ENCODE measurements around the gene PEX1.
"Not testable (repeated sequence)": the region's sequence is repeated elsewhere in the genome, so short reads cannot be mapped to it uniquely, and the experiment has no call there.

The PEX1 gene

DNA sequence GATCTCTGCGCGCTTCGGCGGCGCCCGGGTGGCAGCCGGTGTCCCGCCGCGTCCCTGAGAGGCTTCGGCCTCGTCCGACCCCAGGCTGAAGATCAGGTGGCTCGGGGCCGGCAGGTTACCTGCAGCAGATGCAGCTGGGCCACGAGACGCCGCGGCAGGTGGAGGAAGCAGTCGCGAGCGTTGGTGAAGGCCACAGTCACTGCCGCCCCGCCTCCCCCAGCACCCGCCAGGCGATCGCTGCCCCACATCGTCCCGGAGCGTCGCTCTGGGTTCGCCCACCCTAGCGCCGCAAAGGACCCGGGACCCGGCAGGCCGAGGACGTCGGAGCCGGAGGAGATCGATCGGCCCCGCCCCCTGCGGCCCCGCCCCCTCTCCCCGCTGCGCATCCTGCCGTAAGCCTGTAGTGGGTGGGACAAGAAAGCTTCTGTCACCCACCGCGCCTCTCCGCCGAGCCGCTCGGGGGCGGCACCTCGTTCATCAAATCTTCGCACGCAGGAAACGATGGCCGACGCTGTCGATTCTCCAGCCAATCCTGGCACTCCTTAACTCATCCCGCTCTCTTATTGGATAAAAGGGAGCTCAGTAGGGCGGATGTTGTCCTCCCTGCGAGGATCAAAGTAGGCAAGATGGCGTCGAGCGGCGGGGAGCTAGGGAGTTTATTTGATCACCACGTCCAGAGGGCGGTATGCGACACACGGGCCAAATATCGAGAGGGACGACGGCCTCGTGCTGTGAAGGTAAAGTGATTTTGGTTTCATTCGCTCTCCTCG is at the start of gene PEX1, which contains the start of gene RBM48:
TSS of gene PEX1 (minus strand) at position 333 of the 770 bp plus-strand sequence. CDS start at position 248, 85 bp downstream.
TSS of gene RBM48 (plus strand) at position 608 of the 770 bp plus-strand sequence. CDS start at position 627, 19 bp downstream.
- peak; percentile 95 for DNase-seq (ENCODE audit: low spot score)

- no peak for DNase-seq (ENCODE audit: low spot score)
These were observed 48.0 kb upstream of the PEX1 start for GRCh38 chr7:92576296-92576695.

GRCh38 chr7:92569137-92569536 is 40.8 kb upstream of the PEX1 start:
- DNase-seq (ENCODE audit: low spot score) = no peak

- no peak for DNase-seq (ENCODE audit: low spot score)
These were observed 39.1 kb upstream of the PEX1 start for GRCh38 chr7:92567460-92567859.

DNA sequence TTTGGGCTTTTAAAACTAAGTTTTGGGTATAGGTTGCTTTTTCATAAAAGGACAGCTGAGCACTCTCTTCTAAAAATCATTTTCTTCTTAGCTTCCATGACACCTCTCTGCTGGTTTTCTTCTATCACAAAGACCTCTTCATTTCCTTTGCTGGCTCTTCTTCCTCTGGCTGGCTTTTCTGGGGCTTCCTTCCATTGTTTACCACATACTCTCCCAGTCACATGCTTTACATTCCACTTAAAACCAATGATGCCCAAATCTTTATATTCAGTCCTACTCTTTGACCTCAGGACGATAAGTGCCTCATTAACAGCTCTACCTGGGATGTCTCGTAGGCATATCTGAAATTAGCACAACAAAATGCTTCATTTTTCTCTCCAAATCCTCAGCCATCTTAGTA is 35.0 kb upstream of the PEX1 start:
- DNase-seq (ENCODE audit: low spot score) = no peak

- no peak for DNase-seq (ENCODE audit: low spot score)
These were observed 32.3 kb upstream of the PEX1 start for GRCh38 chr7:92560602-92561001.

DNA sequence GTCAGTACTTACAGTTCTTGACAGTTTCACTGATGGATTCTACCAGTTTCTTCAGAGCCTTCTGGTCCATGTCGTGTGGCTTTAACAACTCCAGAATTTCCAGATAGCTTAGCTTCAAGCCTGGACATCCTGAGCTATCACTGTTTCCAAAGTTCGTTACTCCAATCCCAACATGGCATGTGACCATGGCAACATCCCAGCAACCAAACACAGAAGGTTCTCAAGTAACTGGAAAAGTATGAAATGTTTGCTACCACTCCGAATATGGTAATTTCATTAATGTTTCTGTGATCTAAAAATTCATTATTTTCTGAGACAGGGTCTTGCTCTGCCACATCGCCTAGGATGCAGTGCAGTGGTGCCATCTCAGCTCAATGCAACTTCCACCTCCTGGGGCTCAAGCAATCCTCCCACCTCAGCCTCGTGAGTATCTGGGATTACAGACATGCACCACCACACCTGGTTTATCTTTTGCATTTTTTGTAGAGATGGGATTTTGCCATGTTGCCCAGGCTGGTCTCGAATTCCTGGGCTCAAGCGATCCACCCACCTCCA is 29.6 kb upstream of the PEX1 start:
- DNase-seq (ENCODE audit: low spot score) = no peak

DNA sequence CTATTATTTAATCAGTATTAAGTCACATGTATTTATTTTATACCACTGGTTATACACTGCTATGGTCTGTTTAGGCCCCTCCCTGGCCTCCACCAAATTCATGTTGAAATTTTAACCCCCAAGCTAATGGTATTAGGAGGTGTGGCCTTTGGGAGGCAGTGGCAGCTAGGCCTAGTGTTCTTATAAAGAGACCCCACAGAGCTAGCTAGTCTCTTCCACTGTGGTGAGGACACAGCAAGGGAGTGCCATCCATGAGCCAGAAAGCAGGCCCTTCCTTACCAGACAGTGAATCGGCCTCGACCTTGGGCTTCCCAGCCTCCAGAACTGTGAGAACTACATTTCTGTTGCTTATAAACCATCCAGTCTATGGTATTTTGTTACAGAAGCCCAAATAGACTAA is 28.9 kb upstream of the PEX1 start:
- DNase-seq (ENCODE audit: low spot score) = peak; percentile 12

DNA sequence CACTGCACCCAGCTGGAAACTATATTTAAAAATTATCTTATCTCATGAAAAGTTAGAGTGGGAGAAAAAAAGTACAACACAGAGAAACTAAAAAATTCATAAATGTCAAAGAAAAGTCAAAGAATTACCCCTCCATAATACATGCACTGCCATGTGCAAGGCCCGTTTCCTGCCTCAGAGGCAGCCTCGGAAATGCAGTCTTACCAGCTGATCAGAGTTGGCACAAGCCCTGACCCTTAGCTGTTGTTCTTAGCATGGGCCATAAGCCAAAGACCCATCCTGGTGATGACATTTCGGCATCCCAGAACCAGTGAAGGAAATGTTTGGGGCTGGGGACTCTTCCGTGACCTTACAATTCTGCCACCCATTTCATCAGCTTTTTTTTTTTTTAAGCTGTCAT is 21.9 kb upstream of the PEX1 start:
- DNase-seq (ENCODE audit: low spot score) = no peak

DNA sequence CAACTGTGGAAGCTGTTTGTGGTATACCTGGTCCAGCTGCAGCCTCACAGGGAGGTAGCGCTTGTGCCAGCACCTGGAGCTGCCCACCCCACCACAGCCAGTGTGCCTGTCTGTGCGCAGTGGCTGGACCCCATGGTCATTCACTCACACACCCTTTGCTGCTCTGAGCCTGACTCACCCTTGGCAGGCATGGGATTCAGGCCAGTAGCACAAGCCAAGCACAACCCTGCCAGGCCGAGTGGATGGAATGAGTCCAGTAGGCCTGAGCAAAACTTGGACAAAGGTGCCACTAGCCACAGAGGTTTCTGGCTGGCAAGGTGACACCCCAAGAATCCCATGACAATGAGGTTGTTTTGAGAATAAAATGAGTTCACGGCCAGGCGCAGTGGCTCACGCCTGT is 19.3 kb upstream of the PEX1 start:
- DNase-seq (ENCODE audit: low spot score) = no peak

GRCh38 chr7:92546856-92547497 is 18.7 kb upstream of the PEX1 start:
- no peak for DNase-seq (ENCODE audit: low spot score)

- DNase-seq (ENCODE audit: low spot score) = not testable (repeated sequence)
These were observed 16.8 kb upstream of the PEX1 start for GRCh38 chr7:92545116-92545515.

DNA sequence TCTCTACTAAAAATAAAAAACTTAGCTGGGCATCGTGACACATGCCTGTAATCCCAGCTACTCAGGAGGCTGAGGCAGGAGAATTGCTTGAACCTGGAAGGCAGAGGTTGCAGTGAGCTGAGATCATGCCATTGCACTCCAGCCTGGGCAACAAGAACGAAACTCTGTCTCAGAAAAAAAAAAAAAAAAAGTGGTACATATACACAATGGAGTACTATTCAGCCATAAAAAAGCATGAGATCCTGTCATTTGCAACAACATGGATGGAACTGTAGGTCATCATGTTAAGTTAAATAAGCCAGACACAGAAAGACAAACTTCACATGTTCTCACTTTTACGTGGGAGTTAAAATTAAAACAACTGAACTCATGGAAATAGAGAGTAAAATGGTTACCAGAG is 15.2 kb upstream of the PEX1 start:
- DNase-seq (ENCODE audit: low spot score) = not testable (repeated sequence)

- no peak for DNase-seq (ENCODE audit: low spot score)
These were observed 6.3 kb upstream of the PEX1 start for GRCh38 chr7:92534572-92534971.

DNA sequence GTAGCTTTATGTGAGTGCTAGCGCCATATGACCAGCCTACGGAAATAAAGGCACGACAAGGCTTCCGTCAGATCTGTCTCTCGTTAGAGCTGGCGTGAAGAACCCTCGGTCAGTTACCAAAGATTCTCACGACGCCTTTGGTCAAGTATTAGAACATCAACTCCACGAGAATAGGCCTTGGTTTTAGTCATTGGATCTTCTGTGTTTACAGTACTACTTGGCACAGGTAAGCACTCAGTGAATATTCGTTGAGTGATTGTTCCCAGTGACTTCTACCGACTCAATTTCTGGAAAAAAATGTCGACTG is 591 bp upstream of the PEX1 start:
- no peak for DNase-seq (ENCODE audit: low spot score)

DNA sequence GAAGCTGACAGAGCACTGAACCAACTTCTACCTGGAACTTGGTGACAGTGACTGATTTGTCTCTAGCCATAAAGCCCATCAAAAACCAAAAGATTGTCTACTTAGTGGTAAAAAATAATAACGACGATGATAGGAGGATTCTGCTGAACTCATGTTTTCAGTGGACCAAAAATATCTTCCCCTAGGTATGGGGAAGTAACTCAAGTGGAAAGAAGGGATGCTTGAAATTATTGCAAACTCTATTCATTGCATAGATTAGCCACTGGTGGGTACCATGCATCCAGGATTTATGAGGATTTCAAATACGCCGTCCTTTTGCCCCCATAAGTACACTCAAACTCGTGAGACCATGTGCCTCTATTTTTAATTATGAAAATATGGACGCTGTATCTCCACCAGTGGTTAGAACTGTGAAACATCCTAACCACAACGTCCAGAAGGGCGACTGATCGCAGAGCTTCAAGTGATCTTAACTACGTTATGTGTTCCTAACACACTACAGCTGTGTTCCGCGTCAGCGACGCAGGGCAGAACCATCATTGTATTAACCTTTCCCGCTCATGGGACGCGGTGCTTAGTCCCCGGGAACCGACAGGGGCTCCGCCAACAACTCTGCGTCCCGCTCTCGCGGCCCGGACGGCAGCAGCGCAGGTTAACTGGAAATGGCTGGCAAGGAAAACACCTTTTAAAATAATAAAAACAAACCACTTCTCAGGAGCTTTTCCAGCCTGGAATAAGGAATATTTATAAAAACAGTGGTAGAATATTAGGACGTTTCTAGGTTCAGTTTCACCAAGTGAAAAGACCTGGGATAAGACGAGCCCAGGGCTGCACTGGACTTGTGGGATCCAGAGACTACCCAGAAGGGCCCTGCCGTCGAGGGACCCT is 776 bp downstream of the PEX1 start:
- DNase-seq (ENCODE audit: low spot score) = peak; percentile 63

DNA sequence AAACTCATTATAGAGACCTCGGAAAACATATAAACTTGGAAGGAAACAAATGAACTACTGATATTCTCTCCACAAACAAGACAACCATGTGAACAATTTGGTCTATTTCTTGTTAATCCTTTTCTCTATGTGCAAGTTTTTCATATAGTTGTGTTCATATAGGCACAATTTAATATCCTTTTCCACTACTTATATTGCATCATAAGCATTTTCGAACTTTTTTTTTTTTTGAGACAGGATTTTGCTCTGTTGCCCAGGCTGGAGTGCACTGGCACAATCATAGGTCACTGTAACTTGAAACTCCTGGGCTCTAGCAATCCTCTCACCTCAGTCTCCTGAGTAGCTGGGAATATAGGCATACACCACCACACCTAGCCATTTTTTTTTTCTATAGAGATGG is 5.2 kb downstream of the PEX1 start:
- no peak for DNase-seq (ENCODE audit: low spot score)

GRCh38 chr7:92520024-92520423 is 8.3 kb downstream of the PEX1 start:
- no peak for DNase-seq (ENCODE audit: low spot score)

DNA sequence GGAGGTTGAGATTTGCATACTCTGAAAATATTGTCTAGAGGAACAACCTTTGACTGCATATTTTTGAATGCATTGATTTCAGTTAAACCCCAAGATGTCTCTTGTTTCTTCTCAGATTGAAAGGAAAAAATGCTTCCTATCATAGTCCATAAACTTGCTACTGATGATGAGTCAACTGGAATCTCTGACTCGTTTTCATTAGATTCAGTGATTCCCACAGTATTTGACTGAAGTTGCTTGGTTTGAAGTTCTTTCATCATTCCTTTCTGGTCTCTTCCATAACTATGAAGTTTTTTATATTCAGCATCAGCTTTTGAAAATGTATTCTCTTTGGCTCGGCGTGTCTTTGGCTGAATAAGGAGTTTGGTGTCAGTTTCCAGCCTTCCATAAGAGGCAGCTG is 10.7 kb downstream of the PEX1 start:
- DNase-seq (ENCODE audit: low spot score) = no peak

DNA sequence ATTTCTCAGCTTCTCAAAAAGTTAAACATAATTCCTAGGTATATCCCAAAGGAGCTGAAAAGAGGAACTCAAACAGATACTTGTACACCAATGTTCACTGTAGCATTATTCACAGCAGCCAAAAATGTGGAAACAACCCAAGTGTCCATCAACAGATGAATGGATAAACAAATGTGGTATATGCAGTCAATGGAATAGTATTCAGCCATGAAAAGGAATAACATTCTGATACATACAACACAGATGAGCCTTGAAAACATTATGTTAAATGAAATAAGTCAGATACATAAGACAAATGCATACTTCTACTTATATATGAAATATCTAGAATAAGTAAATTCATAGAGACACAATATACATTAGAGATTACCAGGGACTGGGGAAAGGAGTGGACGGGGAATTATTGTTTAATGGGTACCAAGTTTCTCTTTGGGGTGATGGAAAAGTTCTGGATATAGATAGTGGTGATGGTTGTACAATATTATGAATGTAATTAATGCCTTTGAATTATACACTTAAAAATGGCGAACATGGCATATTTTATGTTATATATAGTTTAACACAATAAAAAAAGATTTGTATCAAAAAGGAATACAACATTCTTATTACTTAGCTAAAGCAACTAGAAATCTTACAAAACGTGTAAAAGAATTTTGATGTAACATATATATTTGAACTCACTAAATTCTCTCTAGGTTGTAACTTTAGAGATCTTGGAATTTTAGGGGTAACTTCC is 15.0 kb downstream of the PEX1 start:
- no peak for DNase-seq (ENCODE audit: low spot score)

DNA sequence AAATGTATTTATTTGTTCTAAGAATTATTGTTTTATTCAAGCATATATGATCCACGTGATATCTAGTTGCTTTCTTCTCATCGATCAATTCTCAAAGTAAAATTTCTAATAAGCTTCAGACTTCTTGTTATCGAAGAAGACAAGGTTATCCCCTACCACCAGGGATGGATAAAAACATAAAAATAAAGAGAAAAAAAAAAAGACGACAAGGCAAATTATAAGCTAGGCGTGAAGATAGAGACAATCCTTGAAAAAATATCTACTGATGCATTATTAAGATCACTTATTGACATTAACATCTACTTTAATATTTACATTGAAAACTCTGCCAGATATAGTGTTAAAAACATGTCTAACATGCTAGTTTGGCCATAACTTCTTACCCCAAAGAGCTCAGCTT is 19.4 kb downstream of the PEX1 start:
- no peak for DNase-seq (ENCODE audit: low spot score)

GRCh38 chr7:92506363-92506762 is 22.0 kb downstream of the PEX1 start:
- DNase-seq (ENCODE audit: low spot score) = no peak
